B cell (primary cell): ENCODE measurements around the gene THOC7. TPM values are rescaled to one million over a fixed set of nuclear protein-coding genes. Genes with fewer than 3 reads are reported as not detected.

Source experiments
- ATAC-seq: fragments of 200-7000 bp; cut with Tn5 transposase; one replicate; pipeline ENCODE4 v1.10.0; 2021; ENCODE audit warnings: low read depth, mild to moderate bottlenecking, moderate number of reproducible peaks, moderate library complexity
- CTCF ChIA-PET: fragments of 350-600 bp; sonication (Branson Sonifier 250); formaldehyde crosslinking; loops from one replicate; lab custom pipeline; 2021; ENCODE audit warnings: antibody characterized with exemption, inconsistent platforms; lab: Charles Lee
- POLR2A ChIA-PET: fragments of 350-600 bp; sonication (Branson Sonifier 250); formaldehyde crosslinking; loops from one replicate; lab custom pipeline; 2021; ENCODE audit warnings: antibody characterized with exemption; lab: Charles Lee
- DNase-seq: peaks from one replicate; pipeline ENCODE4 v3.0.0; 2013
- H2AFZ ChIP-seq: 2 replicates; pipeline ENCODE4 v1.6.1; 2012; ENCODE audit warnings: mild to moderate bottlenecking, low read depth, low read length; ENCODE audit not compliant: insufficient read depth, poor library complexity, severe bottlenecking
- H3K27ac ChIP-seq, 2 donors: 1 replicate in 1 of 2; 2 replicates in 1 of 2; pipeline ENCODE4 v1.5.1; 2012 to 2013; ENCODE audit warnings: low read length in 2 of 2, mild to moderate bottlenecking in 2 of 2, moderate library complexity in 1 of 2
- H3K27me3 ChIP-seq, 4 experiments: fragments of 200-600 bp in 1 of 4; sonication (generic) in 1 of 4; replicated peaks in 1 of 4; 1 replicate in 2 of 4; 2 replicates in 2 of 4; pipeline versions ENCODE4 v1.6.1 to v1.7.0; 2013 to 2016; ENCODE audit warnings: low read length in 3 of 4, mild to moderate bottlenecking in 2 of 4, mixed read lengths in 1 of 4, moderate library complexity in 1 of 4; ENCODE audit not compliant: insufficient read depth in 4 of 4, control insufficient read depth in 3 of 4; ENCODE audit errors: control extremely low read depth in 1 of 4
- H3K36me3 ChIP-seq, 2 experiments: replicated peaks in 1 of 2; 1 replicate in 1 of 2; 2 replicates in 1 of 2; pipeline versions ENCODE4 v1.6.1 to v1.7.1; 2013; ENCODE audit warnings: low read length in 1 of 2; ENCODE audit not compliant: insufficient read depth in 2 of 2, control insufficient read depth in 1 of 2; ENCODE audit errors: control extremely low read depth in 1 of 2, extremely low read depth in 1 of 2
- H3K4me1 ChIP-seq, 2 donors: fragments of 200-600 bp in 1 of 2; sonication (generic) in 1 of 2; 1 replicate in 1 of 2; 2 replicates in 1 of 2; pipeline versions ENCODE4 v1.5.1 to v1.6.1; 2013 to 2017; ENCODE audit warnings: low read length in 2 of 2; ENCODE audit not compliant: control insufficient read depth in 2 of 2, insufficient read depth in 2 of 2
- H3K4me2 ChIP-seq: replicated peaks from 2 replicates; pipeline ENCODE3; 2012; ENCODE audit warnings: mild to moderate bottlenecking, low read depth, low read length; ENCODE audit not compliant: poor library complexity, severe bottlenecking
- H3K4me3 ChIP-seq, 5 experiments: fragments of 200-600 bp in 1 of 5; sonication (generic) in 1 of 5; 1 replicate in 3 of 5; 2 replicates in 2 of 5; pipeline versions ENCODE4 v1.5.1 to v1.7.0; 2011 to 2016; ENCODE audit warnings: low read length in 4 of 5, mild to moderate bottlenecking in 4 of 5, low read depth in 2 of 5, control low read depth in 1 of 5, moderate library complexity in 1 of 5; ENCODE audit not compliant: insufficient read depth in 1 of 5; ENCODE audit errors: control extremely low read depth in 1 of 5, extremely low read depth in 1 of 5
- H3K79me2 ChIP-seq: fragments of 200-600 bp; sonication (generic); one replicate; pipeline ENCODE4 v1.6.0; 2016; ENCODE audit warnings: low read length; ENCODE audit not compliant: control insufficient read depth, insufficient read depth
- H3K9ac ChIP-seq: fragments of 200-600 bp; sonication (generic); 2 replicates; pipeline ENCODE4 v1.6.1; 2017; ENCODE audit warnings: mild to moderate bottlenecking, low read length, moderate library complexity
- H3K9me3 ChIP-seq, 3 donors: one replicate each; pipeline versions ENCODE4 v1.6.1 to v1.7.1; 2013; ENCODE audit warnings: low read length in 2 of 3; ENCODE audit not compliant: control insufficient read depth in 2 of 3, insufficient read depth in 1 of 3; ENCODE audit errors: control extremely low read depth in 1 of 3
- H4K20me1 ChIP-seq: 2 replicates; pipeline ENCODE4 v1.6.0; 2012; ENCODE audit warnings: mild to moderate bottlenecking, low read length; ENCODE audit not compliant: insufficient read depth, control insufficient read depth, poor library complexity, severe bottlenecking
- H3K27ac Mint-ChIP-seq: one replicate; pipeline ENCODE4 v1.8.0; 2021; ENCODE audit warnings: mixed read lengths
- H3K27me3 Mint-ChIP-seq: one replicate; pipeline ENCODE4 v1.8.0; 2021; ENCODE audit warnings: mixed read lengths
- H3K4me1 Mint-ChIP-seq: one replicate; pipeline ENCODE4 v1.8.0; 2021; ENCODE audit warnings: mixed read lengths
- H3K4me3 Mint-ChIP-seq: one replicate; pipeline ENCODE4 v1.8.0; 2021; ENCODE audit warnings: mixed read lengths
- H3K9me3 Mint-ChIP-seq: one replicate; pipeline ENCODE4 v1.8.0; 2022; ENCODE audit warnings: mixed read lengths; ENCODE audit not compliant: insufficient read depth
- EZH2 ChIP-seq: IDR thresholded peaks from 2 replicates; pipeline ENCODE4 v1.6.1; 2012; ENCODE audit warnings: borderline replicate concordance, low read depth, mild to moderate bottlenecking, moderate library complexity, low read length; ENCODE audit not compliant: insufficient read depth, poor library complexity, severe bottlenecking
- WGBS: methylation state at CpG from one replicate; pipeline ENCODE4 v1.1.5; 2013; ENCODE audit warnings: missing lambda C conversion rate; ENCODE audit not compliant: insufficient coverage; 5-methylcytosine and 5-hydroxymethylcytosine counted together
- intact Hi-C: fragments of 100-400 bp; cut with micrococcal nuclease; formaldehyde crosslinking; loops from one replicate; pipeline ENCODE4 v1.10.0; 2022
- polyA plus RNA-seq: library from polyadenylated mRNA; depleted of rRNA; stranded (reverse); fragments of >200 nt; gene quantifications from 2 replicates; pipeline ENCODE4 v1.2.3, GENCODE V29; 2012
- total RNA-seq, 2 donors: library from RNA; stranded (reverse); fragments of 120-200 nt in 1 of 2; gene quantifications; 1 replicate in 1 of 2; 2 replicates in 1 of 2; pipeline versions ENCODE4 v1.2.3 to v1.2.4, GENCODE V29; 2013 to 2022
- TF ChIP-seq, protein P1 (sequence below): fragments of 200-600 bp; IDR thresholded peaks from one replicate; pipeline ENCODE4 v1.8.0; 2022; ENCODE audit warnings: antibody characterized with exemption, mild to moderate bottlenecking

THOC7 gene
- total and polyA plus RNA-seq, 2 donors (not counting 1 experiment from before 2014, with no cell fraction given): 17.5 to 30.5 TPM

- H3K27me3 ChIP-seq: no peaks in the 10 kb centered on the region
- H3K9me3 ChIP-seq: no peaks in the 10 kb centered on the region
- H3K4me1 ChIP-seq: no peaks in the 10 kb centered on the region
- H3K4me3 Mint-ChIP-seq: no peak overlapping the region
- intact Hi-C loops: no loop called here
- H3K79me2 ChIP-seq: no peaks in the 10 kb centered on the region
- 94% methylated on average over 5 of the region's 5 CpGs for WGBS
- no peak overlapping the region for H3K27ac ChIP-seq
- H3K9ac ChIP-seq: no peak overlapping the region
- no peak overlapping the region for H3K4me2 ChIP-seq
- no peaks in the 10 kb centered on the region for H4K20me1 ChIP-seq
- H3K27ac Mint-ChIP-seq: no peak overlapping the region
- no peaks in the 10 kb centered on the region for H3K9me3 Mint-ChIP-seq
- no peaks in the 10 kb centered on the region for H3K4me1 Mint-ChIP-seq
- ChIA-PET POLR2A (no interaction called here), CTCF (no interaction called here)
- no peaks in the 10 kb centered on the region for H3K36me3 ChIP-seq
- DNase-seq (no peak), ATAC-seq (no peak)
- TF ChIP-seq, protein P1, sequence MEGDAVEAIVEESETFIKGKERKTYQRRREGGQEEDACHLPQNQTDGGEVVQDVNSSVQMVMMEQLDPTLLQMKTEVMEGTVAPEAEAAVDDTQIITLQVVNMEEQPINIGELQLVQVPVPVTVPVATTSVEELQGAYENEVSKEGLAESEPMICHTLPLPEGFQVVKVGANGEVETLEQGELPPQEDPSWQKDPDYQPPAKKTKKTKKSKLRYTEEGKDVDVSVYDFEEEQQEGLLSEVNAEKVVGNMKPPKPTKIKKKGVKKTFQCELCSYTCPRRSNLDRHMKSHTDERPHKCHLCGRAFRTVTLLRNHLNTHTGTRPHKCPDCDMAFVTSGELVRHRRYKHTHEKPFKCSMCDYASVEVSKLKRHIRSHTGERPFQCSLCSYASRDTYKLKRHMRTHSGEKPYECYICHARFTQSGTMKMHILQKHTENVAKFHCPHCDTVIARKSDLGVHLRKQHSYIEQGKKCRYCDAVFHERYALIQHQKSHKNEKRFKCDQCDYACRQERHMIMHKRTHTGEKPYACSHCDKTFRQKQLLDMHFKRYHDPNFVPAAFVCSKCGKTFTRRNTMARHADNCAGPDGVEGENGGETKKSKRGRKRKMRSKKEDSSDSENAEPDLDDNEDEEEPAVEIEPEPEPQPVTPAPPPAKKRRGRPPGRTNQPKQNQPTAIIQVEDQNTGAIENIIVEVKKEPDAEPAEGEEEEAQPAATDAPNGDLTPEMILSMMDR: no peak
- TF ChIP-seq EZH2: no peak
- no peaks in the 10 kb centered on the region for H3K27me3 Mint-ChIP-seq
- no peak overlapping the region for H2AFZ ChIP-seq
- no peak overlapping the region for H3K4me3 ChIP-seq
Observed at GRCh38 chr3:63803911-63804310, 59.7 kb downstream of the THOC7 start.

DNA sequence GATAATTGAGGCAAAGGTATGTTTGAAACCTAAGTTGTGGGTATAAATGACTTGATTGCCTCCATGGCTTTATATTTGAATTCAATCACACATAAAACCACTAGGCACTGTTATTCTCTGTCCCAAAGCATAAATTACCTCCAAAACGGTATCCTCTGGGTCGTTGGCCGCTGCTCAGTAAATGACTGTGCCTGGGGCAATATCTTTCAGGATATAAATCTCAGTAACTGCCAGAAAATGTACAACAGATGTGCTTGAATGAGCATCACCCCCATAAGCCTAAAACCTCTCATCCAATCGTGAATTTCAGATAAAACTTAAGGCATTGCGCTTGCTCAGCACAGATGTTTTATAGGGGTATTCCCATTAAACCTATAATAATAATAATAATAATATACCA, 63.5 kb downstream of the THOC7 start:
- H3K27ac ChIP-seq: no peak overlapping the region
- TF ChIP-seq, protein P1: no peak
- no peak for TF ChIP-seq EZH2
- Mint-ChIP-seq H3K4me3 (no peak overlapping the region), H3K27ac (no peak overlapping the region), H3K9me3 (no peaks in the 10 kb centered on the region), H3K27me3 (peaks cover 4% of the 10 kb centered on the region), H3K4me1 (no peaks in the 10 kb centered on the region)
- no peaks in the 10 kb centered on the region for H3K4me1 ChIP-seq
- no peak for DNase-seq
- H3K27me3 ChIP-seq: peaks cover 0 to 3% (median 0%) of the 10 kb centered on the region in 4 experiments
- intact Hi-C loops: no loop called here
- no peak overlapping the region for H2AFZ ChIP-seq
- WGBS: no CpG with 5 or more reads among the region's 5 CpGs
- POLR2A ChIA-PET: no interaction called here
- no peaks in the 10 kb centered on the region for H3K9me3 ChIP-seq
- no peaks in the 10 kb centered on the region for H3K79me2 ChIP-seq
- CTCF ChIA-PET: no interaction called here
- no peaks in the 10 kb centered on the region for H3K36me3 ChIP-seq
- no peak overlapping the region for H3K9ac ChIP-seq
- no peak overlapping the region for H3K4me2 ChIP-seq
- ATAC-seq: no peak
- no peak overlapping the region for H3K4me3 ChIP-seq
- H4K20me1 ChIP-seq: no peaks in the 10 kb centered on the region
